H9 (cell line): ENCODE measurements around the gene BTG4. TPM values are rescaled to one million over a fixed set of nuclear protein-coding genes. Genes with fewer than 3 reads are reported as not detected.

Experiments used
- DNase-seq: peaks from one replicate; pipeline ENCODE4 v3.0.0-alpha.2; 2017
- H2AFZ ChIP-seq: one replicate; pipeline ENCODE4 v1.6.1; 2013; ENCODE audit warnings: mild to moderate bottlenecking, low read length, control low read depth, moderate library complexity
- H2AK5ac ChIP-seq: 2 replicates; pipeline ENCODE4 v1.6.1; 2013; ENCODE audit warnings: low read length, control low read depth, mixed read lengths; ENCODE audit not compliant: insufficient read length
- H2BK120ac ChIP-seq: one replicate; pipeline ENCODE4 v1.6.1; 2013; ENCODE audit warnings: low read depth, mild to moderate bottlenecking, low read length, control low read depth, inconsistent platforms; ENCODE audit not compliant: poor library complexity, severe bottlenecking
- H2BK12ac ChIP-seq: 2 replicates; pipeline ENCODE4 v1.6.1; 2013; ENCODE audit warnings: low read length, control low read depth, mixed read lengths, low read depth; ENCODE audit not compliant: insufficient read length
- H2BK15ac ChIP-seq: 2 replicates; pipeline ENCODE4 v1.6.1; 2013; ENCODE audit warnings: low read depth, low read length, control low read depth
- H2BK20ac ChIP-seq: one replicate; pipeline ENCODE4 v1.6.1; 2013; ENCODE audit warnings: low read depth, mild to moderate bottlenecking, low read length, control low read depth, inconsistent platforms; ENCODE audit not compliant: poor library complexity, severe bottlenecking
- H2BK5ac ChIP-seq: 2 replicates; pipeline ENCODE4 v1.6.1; 2013; ENCODE audit warnings: low read length, control low read depth, mixed read lengths; ENCODE audit not compliant: insufficient read length
- H3K14ac ChIP-seq: 2 replicates; pipeline ENCODE4 v1.6.1; 2013; ENCODE audit warnings: low read length, control low read depth; ENCODE audit not compliant: insufficient read depth
- H3K18ac ChIP-seq: 2 replicates; pipeline ENCODE4 v1.6.1; 2013; ENCODE audit warnings: low read depth, mild to moderate bottlenecking, mixed read lengths, low read length, control low read depth; ENCODE audit not compliant: insufficient read length
- H3K23ac ChIP-seq: 2 replicates; pipeline ENCODE4 v1.6.1; 2013; ENCODE audit warnings: low read length, control low read depth, mixed read lengths, low read depth; ENCODE audit not compliant: insufficient read length
- H3K23me2 ChIP-seq: 2 replicates; pipeline ENCODE4 v1.6.1; 2013; ENCODE audit warnings: low read depth, mild to moderate bottlenecking, mixed read lengths, low read length, control low read depth; ENCODE audit not compliant: insufficient read length, poor library complexity, severe bottlenecking
- H3K27ac ChIP-seq: 2 replicates; pipeline ENCODE4 v1.5.1; 2013; ENCODE audit warnings: low read length, control low read depth, mixed read lengths, low read depth; ENCODE audit not compliant: insufficient read length
- H3K27me3 ChIP-seq: 2 replicates; pipeline ENCODE4 v1.6.1; 2013; ENCODE audit warnings: low read length, control low read depth, inconsistent platforms; ENCODE audit not compliant: insufficient read depth
- H3K4ac ChIP-seq: 2 replicates; pipeline ENCODE4 v1.6.1; 2013; ENCODE audit warnings: low read depth, mild to moderate bottlenecking, control low read depth, inconsistent platforms, low read length, moderate library complexity
- H3K4me1 ChIP-seq: 2 replicates; pipeline ENCODE4 v1.6.1; 2013; ENCODE audit warnings: low read length, control low read depth, inconsistent platforms; ENCODE audit not compliant: insufficient read depth
- H3K4me2 ChIP-seq: 2 replicates; pipeline ENCODE4 v1.6.1; 2013; ENCODE audit warnings: low read length, control low read depth, mixed read lengths; ENCODE audit not compliant: insufficient read length, insufficient read depth
- H3K56ac ChIP-seq: 2 replicates; pipeline ENCODE4 v1.6.1; 2013; ENCODE audit warnings: low read depth, mild to moderate bottlenecking, mixed read lengths, low read length, control low read depth; ENCODE audit not compliant: insufficient read length
- H3K79me1 ChIP-seq: 2 replicates; pipeline ENCODE4 v1.6.1; 2013; ENCODE audit warnings: low read depth, mild to moderate bottlenecking, moderate library complexity, low read length, control low read depth, inconsistent platforms; ENCODE audit not compliant: insufficient read depth, poor library complexity, severe bottlenecking
- H3K79me2 ChIP-seq: 2 replicates; pipeline ENCODE4 v1.6.1; 2013; ENCODE audit warnings: low read length, control low read depth, inconsistent platforms; ENCODE audit not compliant: insufficient read depth
- H3K9ac ChIP-seq: 2 replicates; pipeline ENCODE4 v1.6.1; 2013; ENCODE audit warnings: low read length, control low read depth, mixed read lengths; ENCODE audit not compliant: insufficient read length; ENCODE audit errors: extremely low read depth
- H3K9me3 ChIP-seq: one replicate; pipeline ENCODE4 v1.6.1; 2013; ENCODE audit warnings: low read depth, low read length, inconsistent platforms; ENCODE audit not compliant: control insufficient read depth
- H3T11ph ChIP-seq: one replicate; pipeline ENCODE4 v1.6.1; 2013; ENCODE audit warnings: mild to moderate bottlenecking, low read length, control low read depth, inconsistent platforms
- H4K20me1 ChIP-seq: one replicate; pipeline ENCODE4 v1.6.1; 2013; ENCODE audit not compliant: control insufficient read depth, insufficient read length, insufficient read depth
- H4K5ac ChIP-seq: 2 replicates; pipeline ENCODE4 v1.6.1; 2013; ENCODE audit warnings: low read depth, mild to moderate bottlenecking, mixed read lengths, low read length, control low read depth; ENCODE audit not compliant: insufficient read length
- H4K8ac ChIP-seq: replicated peaks from 2 replicates; pipeline ENCODE4 v1.6.1; 2013; ENCODE audit warnings: low read length, control low read depth, mixed read lengths, low read depth; ENCODE audit not compliant: insufficient read length
- H4K91ac ChIP-seq: 2 replicates; pipeline ENCODE4 v1.6.1; 2013; ENCODE audit warnings: low read depth, mild to moderate bottlenecking, moderate library complexity, mixed read lengths, low read length, control low read depth; ENCODE audit not compliant: insufficient read length
- H3K27ac Mint-ChIP-seq, 3 experiments: 2 replicates in 2 of 3; 3 replicates in 1 of 3; pipeline ENCODE4 v1.8.0; 2020 to 2021; ENCODE audit warnings: mixed read lengths in 3 of 3, mild to moderate bottlenecking in 1 of 3, moderate library complexity in 1 of 3
- H3K27me3 Mint-ChIP-seq: 2 replicates; pipeline ENCODE4 v1.8.0; 2021; ENCODE audit warnings: low read depth, mild to moderate bottlenecking, moderate library complexity, mixed read lengths
- H3K36me3 Mint-ChIP-seq, 3 experiments: 2 replicates in 2 of 3; 3 replicates in 1 of 3; pipeline ENCODE4 v1.8.0; 2020 to 2021; ENCODE audit warnings: low read depth in 3 of 3, mixed read lengths in 3 of 3; ENCODE audit not compliant: insufficient read depth in 1 of 3
- H3K4me1 Mint-ChIP-seq, 2 experiments: 2 replicates each; pipeline ENCODE4 v1.8.0; 2020; ENCODE audit warnings: mixed read lengths in 2 of 2
- H3K4me3 Mint-ChIP-seq, 2 experiments: 2 replicates in 1 of 2; 3 replicates in 1 of 2; pipeline ENCODE4 v1.8.0; 2020 to 2021; ENCODE audit warnings: mild to moderate bottlenecking in 2 of 2, mixed read lengths in 2 of 2, moderate library complexity in 1 of 2
- H3K9me3 Mint-ChIP-seq, 2 experiments: 2 replicates in 1 of 2; 3 replicates in 1 of 2; pipeline ENCODE4 v1.8.0; 2020; ENCODE audit warnings: mild to moderate bottlenecking in 2 of 2, mixed read lengths in 2 of 2, moderate library complexity in 1 of 2
- WGBS: extraction: QIAGEN DNeasy Blood & Tissue Kit; methylation state at CpG from one replicate; pipeline ENCODE4 v1.1.7; 2013; ENCODE audit warnings: missing lambda C conversion rate, low lambda C conversion rate, mixed read lengths; ENCODE audit not compliant: insufficient read length; ENCODE audit errors: extremely low coverage; 5-methylcytosine and 5-hydroxymethylcytosine counted together
- total RNA-seq: library from RNA; stranded (reverse); gene quantifications from 2 replicates; pipeline ENCODE4 v1.2.1, GENCODE V29; 2021
- TF ChIP-seq, protein P1 (sequence below): fragments of 200-600 bp; sonication (generic); conservative IDR thresholded peaks from 3 replicates; pipeline ENCODE4 v1.8.0; 2021; ENCODE audit warnings: antibody characterized with exemption, mild to moderate bottlenecking

The BTG4 gene
- total RNA-seq, 1 experiment from 2014 or later = not detected

DNA sequence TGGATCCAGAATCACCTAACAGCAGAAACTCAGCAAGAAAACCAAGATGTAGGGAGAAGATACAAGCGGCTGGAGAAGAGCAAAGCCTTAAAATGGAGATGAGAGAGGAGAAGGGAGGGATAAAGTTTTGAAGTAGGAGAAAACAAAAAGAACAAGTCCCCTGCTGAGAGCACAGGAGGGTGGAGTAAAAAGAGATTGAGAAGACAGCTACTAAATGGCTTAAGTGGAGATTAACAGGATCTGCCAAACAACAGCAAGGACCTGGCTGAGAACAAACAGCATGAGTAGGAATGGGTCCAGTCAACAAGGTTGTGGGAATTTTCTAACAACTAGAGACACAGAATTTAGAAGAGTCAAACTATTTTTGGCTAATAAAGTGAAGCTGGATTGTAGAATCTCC lies 18.1 kb downstream of the BTG4 start:
- Histone ChIP-seq H2BK5ac (no peak overlapping the region), H2BK20ac (no peak overlapping the region), H3K4me2 (no peak overlapping the region), H4K91ac (no peak overlapping the region), H3K23me2 (no peaks in the 10 kb centered on the region), H2AFZ (no peak overlapping the region), H4K5ac (no peak overlapping the region), H3K23ac (no peak overlapping the region), H2BK15ac (no peak overlapping the region), H3K18ac (no peak overlapping the region), H4K20me1 (no peaks in the 10 kb centered on the region), H3K4me1 (no peaks in the 10 kb centered on the region; the same call in 1 of the 2 replicates), H3K56ac (no peak overlapping the region), H3K9ac (no peak overlapping the region), H3K79me1 (no peaks in the 10 kb centered on the region), H3K79me2 (no peaks in the 10 kb centered on the region), H3K27ac (no peak overlapping the region), H3K14ac (no peak overlapping the region), H2AK5ac (no peak overlapping the region), H4K8ac (no peak overlapping the region), H2BK120ac (no peak overlapping the region), H2BK12ac (no peak overlapping the region), H3K9me3 (no peaks in the 10 kb centered on the region), H3K27me3 (no peaks in the 10 kb centered on the region), H3K4ac (no peak overlapping the region), H3T11ph (no peak overlapping the region)
- TF ChIP-seq, protein P1, sequence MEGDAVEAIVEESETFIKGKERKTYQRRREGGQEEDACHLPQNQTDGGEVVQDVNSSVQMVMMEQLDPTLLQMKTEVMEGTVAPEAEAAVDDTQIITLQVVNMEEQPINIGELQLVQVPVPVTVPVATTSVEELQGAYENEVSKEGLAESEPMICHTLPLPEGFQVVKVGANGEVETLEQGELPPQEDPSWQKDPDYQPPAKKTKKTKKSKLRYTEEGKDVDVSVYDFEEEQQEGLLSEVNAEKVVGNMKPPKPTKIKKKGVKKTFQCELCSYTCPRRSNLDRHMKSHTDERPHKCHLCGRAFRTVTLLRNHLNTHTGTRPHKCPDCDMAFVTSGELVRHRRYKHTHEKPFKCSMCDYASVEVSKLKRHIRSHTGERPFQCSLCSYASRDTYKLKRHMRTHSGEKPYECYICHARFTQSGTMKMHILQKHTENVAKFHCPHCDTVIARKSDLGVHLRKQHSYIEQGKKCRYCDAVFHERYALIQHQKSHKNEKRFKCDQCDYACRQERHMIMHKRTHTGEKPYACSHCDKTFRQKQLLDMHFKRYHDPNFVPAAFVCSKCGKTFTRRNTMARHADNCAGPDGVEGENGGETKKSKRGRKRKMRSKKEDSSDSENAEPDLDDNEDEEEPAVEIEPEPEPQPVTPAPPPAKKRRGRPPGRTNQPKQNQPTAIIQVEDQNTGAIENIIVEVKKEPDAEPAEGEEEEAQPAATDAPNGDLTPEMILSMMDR = no peak
- H3K27me3 Mint-ChIP-seq = peaks cover 30% of the 10 kb centered on the region
- no peak overlapping the region; a peak in 1 of 7 replicates for H3K27ac Mint-ChIP-seq
- peaks cover 2% of the 10 kb centered on the region in 2 experiments; a peak in 2 of 5 replicates for H3K9me3 Mint-ChIP-seq
- peaks cover 15 to 20% of the 10 kb centered on the region in 2 experiments for H3K4me1 Mint-ChIP-seq
- H3K36me3 Mint-ChIP-seq = no peaks in the 10 kb centered on the region
- no CpG with 5 or more reads among the region's 1 CpG for WGBS
- no peak for DNase-seq
- no peak overlapping the region for H3K4me3 Mint-ChIP-seq
